ENCODE measurements around the gene GDF7. TPM values are rescaled to one million over a fixed set of nuclear protein-coding genes. Genes with fewer than 3 reads are reported as not detected.

The GDF7 gene
- total RNA-seq, 1 experiment from 2014 or later: 0.02 TPM

DNA sequence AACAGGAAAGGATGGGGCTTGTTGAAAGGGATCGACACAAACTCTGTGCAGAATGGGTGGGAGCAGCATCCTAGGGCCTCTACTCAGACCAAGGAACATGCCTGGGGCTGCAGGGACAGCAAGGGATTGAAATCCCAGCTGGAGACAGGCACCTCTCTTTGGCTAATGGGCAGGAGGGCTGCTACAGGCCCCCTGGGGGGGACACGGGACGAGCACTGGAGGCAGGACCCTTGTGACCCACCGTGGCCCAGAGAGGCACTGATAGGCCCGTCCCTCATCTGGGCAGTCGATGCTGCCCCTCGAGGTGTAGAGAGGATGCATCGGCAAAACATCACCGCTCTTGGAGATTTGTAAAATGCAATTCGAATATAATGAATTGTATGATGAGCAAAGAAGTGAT lies 21.2 kb upstream of the GDF7 start:
- ATAC-seq (no peak), DNase-seq (ENCODE audit: low read depth, low spot score) (no peak)
- no peak overlapping the region for H3K4me3 ChIP-seq (replicated peaks in 1 of 2; ENCODE audit: low read depth in 1 of 2, low read length in 2 of 2)
- H3K27me3 ChIP-seq (ENCODE audit: insufficient read depth, low read length): no peaks in the 10 kb centered on the region
- no peaks in the 10 kb centered on the region for H4K20me1 ChIP-seq (ENCODE audit: insufficient read depth)
- H2AFZ ChIP-seq (ENCODE audit: low read depth, low read length, poor library complexity, severe bottlenecking): no peak overlapping the region
- H3K9ac ChIP-seq (ENCODE audit: low read length): no peak overlapping the region
- peaks cover 0 to 3% of the 10 kb centered on the region in 2 experiments; a peak in 1 of 4 replicates for H3K36me3 ChIP-seq (ENCODE audit: control insufficient read depth in 1 of 2, insufficient read depth in 2 of 2, low read length in 2 of 2)
- RAD21 ChIA-PET (ENCODE audit: low non-redundant PET in 1 of 2, low total read pairs in 2 of 2, uncharacterized antibody in 2 of 2, unreplicated experiment in 2 of 2): no interaction called here
- TF ChIP-seq ZFX (IDR thresholded peaks at IDR 0.05) (no peak), YY1 (IDR thresholded peaks at IDR 0.05; ENCODE audit: extremely low read depth, insufficient replicate concordance, low read depth, low read length) (no peak), CEBPB (IDR thresholded peaks at IDR 0.05; ENCODE audit: low read depth) (no peak), POLR2AphosphoS5 (IDR thresholded peaks at IDR 0.05; ENCODE audit: low read depth, low read length) (no peak), SP1 (IDR thresholded peaks at IDR 0.05; ENCODE audit: low read depth) (no peak), SRF (IDR thresholded peaks at IDR 0.05; ENCODE audit: low read depth) (no peak), CBX3 (IDR thresholded peaks at IDR 0.05; ENCODE audit: low read depth) (no peak), SIN3A (IDR thresholded peaks at IDR 0.05; ENCODE audit: low read depth) (no peak), ELF1 (IDR thresholded peaks at IDR 0.05; ENCODE audit: borderline replicate concordance, low read depth) (no peak), RAD21 (IDR thresholded peaks at IDR 0.05; ENCODE audit: low read depth) (no peak)
- TF ChIP-seq, protein P1, sequence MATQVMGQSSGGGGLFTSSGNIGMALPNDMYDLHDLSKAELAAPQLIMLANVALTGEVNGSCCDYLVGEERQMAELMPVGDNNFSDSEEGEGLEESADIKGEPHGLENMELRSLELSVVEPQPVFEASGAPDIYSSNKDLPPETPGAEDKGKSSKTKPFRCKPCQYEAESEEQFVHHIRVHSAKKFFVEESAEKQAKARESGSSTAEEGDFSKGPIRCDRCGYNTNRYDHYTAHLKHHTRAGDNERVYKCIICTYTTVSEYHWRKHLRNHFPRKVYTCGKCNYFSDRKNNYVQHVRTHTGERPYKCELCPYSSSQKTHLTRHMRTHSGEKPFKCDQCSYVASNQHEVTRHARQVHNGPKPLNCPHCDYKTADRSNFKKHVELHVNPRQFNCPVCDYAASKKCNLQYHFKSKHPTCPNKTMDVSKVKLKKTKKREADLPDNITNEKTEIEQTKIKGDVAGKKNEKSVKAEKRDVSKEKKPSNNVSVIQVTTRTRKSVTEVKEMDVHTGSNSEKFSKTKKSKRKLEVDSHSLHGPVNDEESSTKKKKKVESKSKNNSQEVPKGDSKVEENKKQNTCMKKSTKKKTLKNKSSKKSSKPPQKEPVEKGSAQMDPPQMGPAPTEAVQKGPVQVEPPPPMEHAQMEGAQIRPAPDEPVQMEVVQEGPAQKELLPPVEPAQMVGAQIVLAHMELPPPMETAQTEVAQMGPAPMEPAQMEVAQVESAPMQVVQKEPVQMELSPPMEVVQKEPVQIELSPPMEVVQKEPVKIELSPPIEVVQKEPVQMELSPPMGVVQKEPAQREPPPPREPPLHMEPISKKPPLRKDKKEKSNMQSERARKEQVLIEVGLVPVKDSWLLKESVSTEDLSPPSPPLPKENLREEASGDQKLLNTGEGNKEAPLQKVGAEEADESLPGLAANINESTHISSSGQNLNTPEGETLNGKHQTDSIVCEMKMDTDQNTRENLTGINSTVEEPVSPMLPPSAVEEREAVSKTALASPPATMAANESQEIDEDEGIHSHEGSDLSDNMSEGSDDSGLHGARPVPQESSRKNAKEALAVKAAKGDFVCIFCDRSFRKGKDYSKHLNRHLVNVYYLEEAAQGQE (IDR thresholded peaks at IDR 0.05; ENCODE audit: low read depth): no peak
- TF ChIP-seq, protein P2, sequence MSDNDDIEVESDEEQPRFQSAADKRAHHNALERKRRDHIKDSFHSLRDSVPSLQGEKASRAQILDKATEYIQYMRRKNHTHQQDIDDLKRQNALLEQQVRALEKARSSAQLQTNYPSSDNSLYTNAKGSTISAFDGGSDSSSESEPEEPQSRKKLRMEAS (IDR thresholded peaks at IDR 0.05): no peak
- TF ChIP-seq, protein P3, sequence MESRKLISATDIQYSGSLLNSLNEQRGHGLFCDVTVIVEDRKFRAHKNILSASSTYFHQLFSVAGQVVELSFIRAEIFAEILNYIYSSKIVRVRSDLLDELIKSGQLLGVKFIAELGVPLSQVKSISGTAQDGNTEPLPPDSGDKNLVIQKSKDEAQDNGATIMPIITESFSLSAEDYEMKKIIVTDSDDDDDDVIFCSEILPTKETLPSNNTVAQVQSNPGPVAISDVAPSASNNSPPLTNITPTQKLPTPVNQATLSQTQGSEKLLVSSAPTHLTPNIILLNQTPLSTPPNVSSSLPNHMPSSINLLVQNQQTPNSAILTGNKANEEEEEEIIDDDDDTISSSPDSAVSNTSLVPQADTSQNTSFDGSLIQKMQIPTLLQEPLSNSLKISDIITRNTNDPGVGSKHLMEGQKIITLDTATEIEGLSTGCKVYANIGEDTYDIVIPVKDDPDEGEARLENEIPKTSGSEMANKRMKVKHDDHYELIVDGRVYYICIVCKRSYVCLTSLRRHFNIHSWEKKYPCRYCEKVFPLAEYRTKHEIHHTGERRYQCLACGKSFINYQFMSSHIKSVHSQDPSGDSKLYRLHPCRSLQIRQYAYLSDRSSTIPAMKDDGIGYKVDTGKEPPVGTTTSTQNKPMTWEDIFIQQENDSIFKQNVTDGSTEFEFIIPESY (IDR thresholded peaks at IDR 0.05; ENCODE audit: extremely low read depth, insufficient replicate concordance, low read length): no peak
- TF ChIP-seq, protein P4, sequence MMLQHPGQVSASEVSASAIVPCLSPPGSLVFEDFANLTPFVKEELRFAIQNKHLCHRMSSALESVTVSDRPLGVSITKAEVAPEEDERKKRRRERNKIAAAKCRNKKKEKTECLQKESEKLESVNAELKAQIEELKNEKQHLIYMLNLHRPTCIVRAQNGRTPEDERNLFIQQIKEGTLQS (IDR thresholded peaks at IDR 0.05): no peak
- CTCF ChIA-PET: no interaction called here
- intact Hi-C loops (cut with micrococcal nuclease): no loop called here
- no peaks in the 10 kb centered on the region for H3K79me2 ChIP-seq (ENCODE audit: insufficient read depth, low read length)
- H3K9me2 ChIP-seq (ENCODE audit: insufficient read depth): no peaks in the 10 kb centered on the region
- H3K27ac ChIP-seq (ENCODE audit: low read depth, low read length): no peak overlapping the region
- no peak overlapping the region for H3K4me2 ChIP-seq (ENCODE audit: low read length)
- BruUV-seq (replicated peaks): no TSS peak
- POLR2A ChIA-PET: interaction anchor here (1.0 kb wide), 1 partner anchor 203 kb away, joined by 3 read pairs; no protein-coding TSS in a partner anchor
- H3K4me1 ChIP-seq (ENCODE audit: control insufficient read depth in 1 of 2, insufficient read depth in 2 of 2, low read length in 2 of 2): peaks cover 0 to 11% of the 10 kb centered on the region in 2 experiments; a peak in 3 of 4 replicates
- H3K9me3 ChIP-seq (ENCODE audit: control insufficient read depth in 1 of 2, insufficient read depth in 1 of 2, low read depth in 1 of 2, low read length in 2 of 2): no peaks in the 10 kb centered on the region
